ENCODE data around the gene OPA3. TPM values are rescaled to one million over a fixed set of nuclear protein-coding genes. Genes with fewer than 3 reads are reported as not detected.

The OPA3 gene
- total and polyA plus RNA-seq, 10 of the 15 experiments (the other 5 are each of a cell fraction or from before 2014, with no cell fraction given): 2.2 to 24.3 (median 13.3) TPM

GRCh38 chr19:45492627-45493470 lies 91.8 kb downstream of the OPA3 start (continued):
- TF ChIP-seq REST (IDR thresholded peaks at IDR 0.05; ENCODE audit: low read depth, low read length): no peak
- TF ChIP-seq BHLHE40 (IDR thresholded peaks at IDR 0.05; ENCODE audit: borderline replicate concordance in 1 of 2, low read depth in 2 of 2, low read length in 1 of 2): peak in 1 of 2 experiments; percentile 63; a peak in 2 of 4 replicates
- TF ChIP-seq SKIL (IDR thresholded peaks at IDR 0.05; ENCODE audit: low read depth, poor library complexity, severe bottlenecking): no peak
- TF ChIP-seq ASH2L (IDR thresholded peaks at IDR 0.05; ENCODE audit: borderline replicate concordance, low read depth): no peak
- TF ChIP-seq FOXM1 (IDR thresholded peaks at IDR 0.05; ENCODE audit: low read depth, low read length): no peak
- no peak for TF ChIP-seq ZSCAN29 (IDR thresholded peaks at IDR 0.05)
- no peak for TF ChIP-seq POU2F2 (IDR thresholded peaks at IDR 0.05; ENCODE audit: borderline replicate concordance, low read depth, low read length)
- TF ChIP-seq RB1 (IDR thresholded peaks at IDR 0.05; ENCODE audit: borderline replicate concordance): no peak
- TF ChIP-seq MEF2B (IDR thresholded peaks at IDR 0.05; ENCODE audit: partially characterized antibody, poor library complexity, severe bottlenecking): no peak
- TF ChIP-seq RCOR1 (conservative IDR thresholded peaks at IDR 0.05; ENCODE audit: low read depth, low read length): no peak
- TF ChIP-seq STAT3 (IDR thresholded peaks at IDR 0.05; ENCODE audit: low read depth, low read length): no peak
- no peak for TF ChIP-seq CREB1 (IDR thresholded peaks at IDR 0.05; ENCODE audit: low read depth)
- no peak for TF ChIP-seq NFXL1 (IDR thresholded peaks at IDR 0.05; ENCODE audit: borderline replicate concordance)
- TF ChIP-seq EP300 (IDR thresholded peaks at IDR 0.05; ENCODE audit: borderline replicate concordance in 1 of 2, control insufficient read depth in 1 of 2, low read depth in 2 of 2, low read length in 2 of 2): no peak
- no peak for TF ChIP-seq SIX5 (IDR thresholded peaks at IDR 0.05; ENCODE audit: low read depth, low read length, severe bottlenecking)
- TF ChIP-seq IKZF1 (conservative IDR thresholded peaks at IDR 0.05): peak; percentile 25; the same call in 1 of the 2 replicates
- no peak for TF ChIP-seq MEF2A (IDR thresholded peaks at IDR 0.05; ENCODE audit: insufficient read depth, low read depth, low read length)
- no peak for TF ChIP-seq BCLAF1 (IDR thresholded peaks at IDR 0.05)
- TF ChIP-seq FOXK2 (IDR thresholded peaks at IDR 0.05): no peak; the same call in 1 of the 2 replicates
- TF ChIP-seq SP1 (IDR thresholded peaks at IDR 0.05; ENCODE audit: low read depth, low read length): no peak
- TF ChIP-seq NR2F1 (conservative IDR thresholded peaks at IDR 0.05): no peak
- TF ChIP-seq TBL1XR1 (IDR thresholded peaks at IDR 0.05; ENCODE audit: low read depth, low read length): no peak

Measured in GM12878 (cell line).